ENCODE results near the gene RBM44. TPM values are rescaled to one million over a fixed set of nuclear protein-coding genes. Genes with fewer than 3 reads are reported as not detected.

The RBM44 gene
- total and polyA plus RNA-seq, 2 donors (not counting 1 experiment from before 2014, with no cell fraction given), result 0.17 to 0.34 TPM

DNA sequence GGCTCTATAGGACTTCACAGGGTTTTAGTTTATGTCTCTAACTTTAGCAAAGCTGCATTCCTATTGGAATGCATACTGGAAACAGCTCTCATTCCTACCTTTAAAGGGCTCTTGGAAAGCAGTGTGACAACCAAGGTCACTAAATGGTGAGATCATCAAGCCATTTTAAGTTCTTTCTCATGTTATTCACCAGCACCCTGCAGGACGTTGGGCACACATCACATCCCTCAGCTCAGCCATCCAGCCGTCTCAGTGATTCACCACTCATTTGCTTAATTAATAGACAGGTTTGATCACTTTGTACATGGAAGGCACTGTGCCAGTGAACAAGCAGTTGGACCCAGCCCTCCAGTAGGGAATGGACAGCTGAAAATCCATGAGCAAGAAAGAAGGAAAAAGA, 32.2 kb upstream of the RBM44 start:
- no peak overlapping the region for H3K4me3 ChIP-seq (replicated peaks in 1 of 4; ENCODE audit: control extremely low read depth in 1 of 4, insufficient read depth in 1 of 4, low read depth in 3 of 4, low read length in 4 of 4)
- H3K9ac ChIP-seq (ENCODE audit: insufficient read depth, low read length), result no peak overlapping the region
- H3K4me1 ChIP-seq (ENCODE audit: control insufficient read depth, extremely low read depth, insufficient read depth, low read length), result peaks cover 3% of the 10 kb centered on the region
- peak in 1 of 2 donors; percentile 79 for DNase-seq (ENCODE audit: low read depth in 2 of 2)
- H3K27ac ChIP-seq (ENCODE audit: insufficient read depth, low read length), result no peak overlapping the region
- no peaks in the 10 kb centered on the region for H3K27me3 ChIP-seq (ENCODE audit: control insufficient read depth, insufficient read depth, low read length)
- no peaks in the 10 kb centered on the region for H3K79me2 ChIP-seq (ENCODE audit: control insufficient read depth, insufficient read depth, low read length)
- TF ChIP-seq, protein P1, sequence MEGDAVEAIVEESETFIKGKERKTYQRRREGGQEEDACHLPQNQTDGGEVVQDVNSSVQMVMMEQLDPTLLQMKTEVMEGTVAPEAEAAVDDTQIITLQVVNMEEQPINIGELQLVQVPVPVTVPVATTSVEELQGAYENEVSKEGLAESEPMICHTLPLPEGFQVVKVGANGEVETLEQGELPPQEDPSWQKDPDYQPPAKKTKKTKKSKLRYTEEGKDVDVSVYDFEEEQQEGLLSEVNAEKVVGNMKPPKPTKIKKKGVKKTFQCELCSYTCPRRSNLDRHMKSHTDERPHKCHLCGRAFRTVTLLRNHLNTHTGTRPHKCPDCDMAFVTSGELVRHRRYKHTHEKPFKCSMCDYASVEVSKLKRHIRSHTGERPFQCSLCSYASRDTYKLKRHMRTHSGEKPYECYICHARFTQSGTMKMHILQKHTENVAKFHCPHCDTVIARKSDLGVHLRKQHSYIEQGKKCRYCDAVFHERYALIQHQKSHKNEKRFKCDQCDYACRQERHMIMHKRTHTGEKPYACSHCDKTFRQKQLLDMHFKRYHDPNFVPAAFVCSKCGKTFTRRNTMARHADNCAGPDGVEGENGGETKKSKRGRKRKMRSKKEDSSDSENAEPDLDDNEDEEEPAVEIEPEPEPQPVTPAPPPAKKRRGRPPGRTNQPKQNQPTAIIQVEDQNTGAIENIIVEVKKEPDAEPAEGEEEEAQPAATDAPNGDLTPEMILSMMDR (conservative IDR thresholded peaks at IDR 0.05 in 1 of 2, IDR thresholded peaks at IDR 0.05 in 1 of 2; ENCODE audit: low read depth in 1 of 2, low read length in 2 of 2), result no peak
- no peaks in the 10 kb centered on the region for H4K20me1 ChIP-seq (ENCODE audit: control insufficient read depth, extremely low read depth, insufficient read depth, low read length)
- peaks cover 3% of the 10 kb centered on the region for H3K36me3 ChIP-seq (ENCODE audit: control insufficient read depth, insufficient read depth, low read length)
- H3K4me2 ChIP-seq (ENCODE audit: extremely low read depth, insufficient read depth, low read length), result no peak overlapping the region
- H2AFZ ChIP-seq (ENCODE audit: low read length), result no peak overlapping the region
- no peaks in the 10 kb centered on the region for H3K9me3 ChIP-seq (ENCODE audit: control insufficient read depth, insufficient read depth, low read depth, low read length)

DNA sequence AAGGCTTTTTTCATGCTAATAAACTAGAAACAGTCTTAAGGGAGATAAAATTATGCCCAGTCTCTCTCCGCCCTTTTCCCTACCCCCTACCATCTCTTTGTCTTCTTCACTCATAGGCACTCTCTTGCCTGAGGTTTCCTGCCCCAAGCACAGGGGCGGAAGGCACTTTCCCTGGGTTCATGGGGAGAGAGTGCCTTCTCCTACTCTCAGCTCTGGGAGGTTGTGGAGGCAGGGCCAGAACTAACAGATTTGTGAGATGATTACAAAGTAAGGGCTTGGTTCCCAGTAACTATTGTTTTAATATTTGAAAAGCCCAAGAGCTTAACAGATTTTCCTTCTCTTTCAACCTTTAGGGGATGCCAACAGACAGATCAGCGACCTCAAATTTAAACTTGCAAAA, 26.1 kb upstream of the RBM44 start:
- DNase-seq (ENCODE audit: low read depth in 2 of 2), result no peak
- H3K4me3 ChIP-seq (replicated peaks in 1 of 4; ENCODE audit: control extremely low read depth in 1 of 4, insufficient read depth in 1 of 4, low read depth in 3 of 4, low read length in 4 of 4), result no peak overlapping the region
- no peak overlapping the region for H3K4me2 ChIP-seq (ENCODE audit: extremely low read depth, insufficient read depth, low read length)
- no peaks in the 10 kb centered on the region for H3K4me1 ChIP-seq (ENCODE audit: control insufficient read depth, extremely low read depth, insufficient read depth, low read length)
- H4K20me1 ChIP-seq (ENCODE audit: control insufficient read depth, extremely low read depth, insufficient read depth, low read length), result no peaks in the 10 kb centered on the region
- H3K36me3 ChIP-seq (ENCODE audit: control insufficient read depth, insufficient read depth, low read length), result peaks cover 4% of the 10 kb centered on the region
- H3K79me2 ChIP-seq (ENCODE audit: control insufficient read depth, insufficient read depth, low read length), result no peaks in the 10 kb centered on the region
- no peak overlapping the region for H3K27ac ChIP-seq (ENCODE audit: insufficient read depth, low read length)
- H3K9me3 ChIP-seq (ENCODE audit: control insufficient read depth, insufficient read depth, low read depth, low read length), result no peaks in the 10 kb centered on the region
- no peaks in the 10 kb centered on the region for H3K27me3 ChIP-seq (ENCODE audit: control insufficient read depth, insufficient read depth, low read length)
- no peak for TF ChIP-seq EZH2 (IDR thresholded peaks at IDR 0.05; ENCODE audit: low read length, missing control alignments)
- TF ChIP-seq, protein P1 (conservative IDR thresholded peaks at IDR 0.05 in 1 of 2, IDR thresholded peaks at IDR 0.05 in 1 of 2; ENCODE audit: low read depth in 1 of 2, low read length in 2 of 2), result no peak
- no peak overlapping the region for H2AFZ ChIP-seq (ENCODE audit: low read length)
- H3K9ac ChIP-seq (ENCODE audit: insufficient read depth, low read length), result no peak overlapping the region

- Histone ChIP-seq H3K27ac (ENCODE audit: insufficient read depth, low read length) (no peak overlapping the region), H3K36me3 (ENCODE audit: control insufficient read depth, insufficient read depth, low read length) (peaks cover 4% of the 10 kb centered on the region), H4K20me1 (ENCODE audit: control insufficient read depth, extremely low read depth, insufficient read depth, low read length) (no peaks in the 10 kb centered on the region), H3K4me3 (replicated peaks in 1 of 4; ENCODE audit: control extremely low read depth in 1 of 4, insufficient read depth in 1 of 4, low read depth in 3 of 4, low read length in 4 of 4) (no peak overlapping the region), H3K9me3 (ENCODE audit: control insufficient read depth, insufficient read depth, low read depth, low read length) (no peaks in the 10 kb centered on the region), H3K4me2 (ENCODE audit: extremely low read depth, insufficient read depth, low read length) (no peak overlapping the region), H3K27me3 (ENCODE audit: control insufficient read depth, insufficient read depth, low read length) (no peaks in the 10 kb centered on the region), H2AFZ (ENCODE audit: low read length) (no peak overlapping the region), H3K9ac (ENCODE audit: insufficient read depth, low read length) (no peak overlapping the region), H3K79me2 (ENCODE audit: control insufficient read depth, insufficient read depth, low read length) (no peaks in the 10 kb centered on the region), H3K4me1 (ENCODE audit: control insufficient read depth, extremely low read depth, insufficient read depth, low read length) (no peaks in the 10 kb centered on the region)
- TF ChIP-seq EZH2 (IDR thresholded peaks at IDR 0.05; ENCODE audit: low read length, missing control alignments), result no peak
- TF ChIP-seq, protein P1 (conservative IDR thresholded peaks at IDR 0.05 in 1 of 2, IDR thresholded peaks at IDR 0.05 in 1 of 2; ENCODE audit: low read depth in 1 of 2, low read length in 2 of 2), result no peak
- no peak for DNase-seq (ENCODE audit: low read depth in 2 of 2)
Observed at GRCh38 chr2:237773826-237774225, 24.8 kb upstream of the RBM44 start.

All from fibroblast of lung (primary cell).